Upper lobe of right lung (tissue), 1 donor: ENCODE data around the gene BNC2. TPM values are rescaled to one million over a fixed set of nuclear protein-coding genes. Genes with fewer than 3 reads are reported as not detected.

Experiments
- ATAC-seq: fragments of 200-7000 bp; cut with Tn5 transposase; one replicate; pipeline ENCODE4 v1.9.1; 2020; ENCODE audit warnings: mild to moderate bottlenecking, moderate library complexity
- DNase-seq: peaks from one replicate; pipeline ENCODE4 v3.0.0-alpha.2; 2020
- H3K27ac ChIP-seq: fragments of 200-600 bp; one replicate; pipeline ENCODE4 v1.8.0; 2022
- H3K27me3 ChIP-seq: fragments of 200-600 bp; one replicate; pipeline ENCODE4 v1.8.0; 2022; ENCODE audit warnings: mild to moderate bottlenecking
- H3K36me3 ChIP-seq: fragments of 200-600 bp; one replicate; pipeline ENCODE4 v1.8.0; 2022
- H3K4me1 ChIP-seq: fragments of 200-600 bp; one replicate; pipeline ENCODE4 v1.8.0; 2022
- H3K4me3 ChIP-seq: fragments of 200-600 bp; one replicate; pipeline ENCODE4 v1.8.0; 2022; ENCODE audit warnings: mild to moderate bottlenecking
- H3K9me3 ChIP-seq: fragments of 200-600 bp; one replicate; pipeline ENCODE4 v1.8.0; 2022
- intact Hi-C: fragments of 100-400 bp; cut with DNase I; formaldehyde crosslinking; loops from one replicate; pipeline ENCODE4 v1.11.0; 2022
- total RNA-seq: library from RNA; stranded (reverse); fragmentation: NEBNext Ultra II Directional; extraction: Animal tissue kit (Norgen Biotek cat#: 25700); gene quantifications from one replicate; pipeline ENCODE4 v1.2.1, GENCODE V29; 2021
- TF ChIP-seq, protein P1 (sequence below): fragments of 200-600 bp; IDR thresholded peaks from one replicate; pipeline ENCODE4 v1.8.0; 2022; ENCODE audit warnings: antibody characterized with exemption
- donor health status: DM: no; HTN: yes; CAD: no; lungs with severe emphysema.

Gene BNC2
- total RNA-seq, 1 donor from 2014 or later, result 18.1 TPM

DNA sequence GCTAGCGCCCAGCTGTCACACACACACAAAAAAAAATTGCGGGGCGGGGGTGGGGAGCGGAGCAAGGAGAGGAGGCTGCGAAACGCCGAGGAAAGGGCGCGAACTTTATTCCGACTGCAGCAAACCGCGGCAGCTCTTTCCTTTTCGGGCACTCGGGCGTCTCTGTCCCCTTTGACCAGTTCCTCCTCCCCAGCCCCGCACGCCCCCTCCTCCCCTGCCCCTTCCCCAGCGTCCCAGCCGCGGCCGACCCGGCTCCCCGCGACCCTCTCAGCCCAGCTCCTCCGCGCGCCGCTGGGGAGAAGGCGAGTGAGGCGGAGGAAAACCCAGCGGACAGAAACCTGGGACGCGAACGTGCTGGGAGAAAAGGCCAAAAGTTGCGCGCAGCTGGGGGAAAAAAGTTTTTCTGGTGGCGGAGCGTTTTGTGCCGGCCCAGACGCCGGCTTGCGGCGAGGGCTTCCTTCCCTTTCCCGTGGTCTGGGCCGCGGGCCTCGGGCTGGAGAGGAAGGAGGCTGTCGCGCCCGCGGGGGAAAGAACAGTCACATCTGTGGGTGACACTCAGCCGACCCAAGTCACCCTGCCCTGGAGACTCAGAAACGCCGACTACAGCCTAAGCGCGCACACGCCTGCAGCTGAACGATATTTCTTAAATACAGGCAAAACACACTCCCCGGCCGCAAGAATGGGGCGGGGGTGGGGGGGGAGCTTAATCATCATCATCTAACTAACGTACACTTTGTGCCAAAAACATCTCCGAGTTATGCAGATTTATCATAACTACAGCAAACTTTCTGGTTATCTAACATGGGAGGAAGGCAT is 1.1 kb upstream of the BNC2 start:
- peak overlapping the region; percentile 62 for H3K4me3 ChIP-seq
- H3K36me3 ChIP-seq, result no peaks in the 10 kb centered on the region
- DNase-seq (peak; percentile 81), ATAC-seq (peak; percentile 79)
- peak overlapping the region; percentile 81 for H3K27ac ChIP-seq
- no peaks in the 10 kb centered on the region for H3K9me3 ChIP-seq
- TF ChIP-seq, protein P1, sequence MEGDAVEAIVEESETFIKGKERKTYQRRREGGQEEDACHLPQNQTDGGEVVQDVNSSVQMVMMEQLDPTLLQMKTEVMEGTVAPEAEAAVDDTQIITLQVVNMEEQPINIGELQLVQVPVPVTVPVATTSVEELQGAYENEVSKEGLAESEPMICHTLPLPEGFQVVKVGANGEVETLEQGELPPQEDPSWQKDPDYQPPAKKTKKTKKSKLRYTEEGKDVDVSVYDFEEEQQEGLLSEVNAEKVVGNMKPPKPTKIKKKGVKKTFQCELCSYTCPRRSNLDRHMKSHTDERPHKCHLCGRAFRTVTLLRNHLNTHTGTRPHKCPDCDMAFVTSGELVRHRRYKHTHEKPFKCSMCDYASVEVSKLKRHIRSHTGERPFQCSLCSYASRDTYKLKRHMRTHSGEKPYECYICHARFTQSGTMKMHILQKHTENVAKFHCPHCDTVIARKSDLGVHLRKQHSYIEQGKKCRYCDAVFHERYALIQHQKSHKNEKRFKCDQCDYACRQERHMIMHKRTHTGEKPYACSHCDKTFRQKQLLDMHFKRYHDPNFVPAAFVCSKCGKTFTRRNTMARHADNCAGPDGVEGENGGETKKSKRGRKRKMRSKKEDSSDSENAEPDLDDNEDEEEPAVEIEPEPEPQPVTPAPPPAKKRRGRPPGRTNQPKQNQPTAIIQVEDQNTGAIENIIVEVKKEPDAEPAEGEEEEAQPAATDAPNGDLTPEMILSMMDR, result no peak
- intact Hi-C loops, result no loop called here
- peaks cover 5% of the 10 kb centered on the region for H3K27me3 ChIP-seq
- H3K4me1 ChIP-seq, result no peaks in the 10 kb centered on the region

DNA sequence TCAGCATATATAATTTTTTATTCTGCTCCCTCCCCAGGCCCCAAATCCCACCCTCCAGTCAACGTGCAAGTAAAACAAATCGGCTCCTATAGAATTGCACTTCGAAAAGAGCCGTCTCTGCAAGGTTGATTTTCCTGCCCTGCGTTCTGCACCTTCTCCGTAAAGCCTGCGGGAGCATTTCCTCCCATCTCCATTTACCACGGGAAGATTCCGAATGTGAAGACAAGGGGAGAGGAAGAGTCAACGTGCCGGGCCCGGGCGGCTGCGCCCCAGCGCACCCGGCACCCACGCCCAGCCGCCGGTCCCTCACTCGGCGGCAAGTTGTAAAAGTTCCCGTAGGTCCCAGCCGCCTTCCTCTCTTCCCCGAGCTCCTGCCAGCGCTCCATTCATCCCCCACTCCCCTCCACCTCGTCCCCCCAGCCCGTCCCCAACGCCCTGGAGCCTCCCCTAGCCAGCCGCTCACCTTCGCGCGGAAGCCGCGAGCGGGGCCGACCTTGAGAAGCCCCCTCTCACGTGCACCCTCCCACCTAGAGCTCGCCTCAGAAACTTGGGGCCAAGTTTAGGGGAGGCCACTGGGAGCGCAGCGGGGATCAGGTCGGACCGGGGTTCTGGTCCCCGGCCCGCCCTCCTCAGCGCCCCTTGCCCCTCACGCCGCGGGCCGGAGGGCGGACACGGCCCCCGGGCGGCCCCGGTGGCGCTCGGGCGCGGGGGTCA is 431 bp downstream of the BNC2 start:
- TF ChIP-seq, protein P1, result no peak
- Histone ChIP-seq H3K27me3 (peaks cover 5% of the 10 kb centered on the region), H3K4me1 (no peaks in the 10 kb centered on the region), H3K36me3 (no peaks in the 10 kb centered on the region), H3K9me3 (no peaks in the 10 kb centered on the region), H3K4me3 (peak overlapping the region; percentile 62), H3K27ac (peak overlapping the region; percentile 81)
- ATAC-seq, result peak; percentile 42
- intact Hi-C loops, result no loop called here
- DNase-seq, result peak; percentile 51

DNA sequence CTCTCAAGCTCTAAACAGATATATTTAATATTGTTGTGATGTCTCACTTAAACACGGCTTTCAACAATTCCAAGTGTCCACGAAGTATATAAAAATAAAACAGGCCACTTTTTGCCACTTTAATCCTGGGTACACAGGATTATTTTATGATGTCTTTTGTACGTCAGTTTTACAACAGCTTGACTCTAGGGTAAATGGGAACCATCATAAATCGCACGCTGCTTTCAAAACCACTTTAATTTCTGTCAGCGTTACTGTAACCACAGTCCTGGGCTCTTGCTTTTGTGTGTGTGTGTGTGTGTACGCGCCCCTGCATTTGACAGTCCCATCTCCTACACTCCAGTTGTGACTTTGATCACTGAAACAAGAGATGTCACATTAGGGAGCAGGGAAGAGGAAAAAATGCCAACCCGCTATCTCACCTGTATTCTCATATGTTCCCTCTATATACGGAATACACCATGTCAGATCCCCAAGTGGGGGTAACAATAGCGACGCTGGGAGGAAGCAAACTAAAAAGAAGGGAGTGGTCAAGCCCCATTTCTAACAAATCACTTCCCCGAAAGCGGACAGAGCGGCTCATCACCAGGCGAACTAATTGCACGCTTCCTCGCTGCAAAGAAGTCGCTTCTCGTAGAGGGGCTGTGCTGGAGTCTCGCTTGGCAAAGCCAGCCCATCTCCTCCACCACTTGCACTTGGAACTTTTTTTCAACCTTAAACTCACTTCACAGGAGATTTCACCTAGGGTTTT is 1.2 kb downstream of the BNC2 start:
- H3K27me3 ChIP-seq, result peaks cover 5% of the 10 kb centered on the region
- TF ChIP-seq, protein P1, result no peak
- H3K9me3 ChIP-seq, result no peaks in the 10 kb centered on the region
- peak overlapping the region; percentile 62 for H3K4me3 ChIP-seq
- H3K4me1 ChIP-seq, result no peaks in the 10 kb centered on the region
- intact Hi-C loops, result no loop called here
- DNase-seq (no peak), ATAC-seq (no peak)
- peak overlapping the region; percentile 33 for H3K27ac ChIP-seq
- H3K36me3 ChIP-seq, result no peaks in the 10 kb centered on the region

DNA sequence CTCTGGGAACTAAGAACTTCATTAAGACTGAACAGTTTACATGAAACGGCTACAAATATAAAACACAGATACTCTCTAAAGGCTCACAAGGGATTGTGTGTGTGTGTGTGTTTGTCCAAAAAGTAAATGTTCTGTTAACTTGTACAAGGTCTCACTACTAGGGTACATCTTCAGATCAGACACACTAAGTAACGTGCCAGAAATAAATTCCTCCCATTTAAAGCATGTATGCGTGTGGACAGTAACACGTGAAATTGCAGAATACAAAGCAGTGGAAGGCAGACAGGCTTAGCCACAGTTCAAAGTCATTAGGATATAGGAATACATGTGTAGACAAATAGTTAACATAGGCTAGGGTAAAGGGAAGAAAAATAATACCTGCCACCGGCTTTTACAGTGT is 1.8 kb downstream of the BNC2 start:
- TF ChIP-seq, protein P1, result no peak
- no peaks in the 10 kb centered on the region for H3K4me1 ChIP-seq
- ATAC-seq (no peak), DNase-seq (no peak)
- H3K27me3 ChIP-seq, result peaks cover 5% of the 10 kb centered on the region
- no peaks in the 10 kb centered on the region for H3K9me3 ChIP-seq
- peak overlapping the region; percentile 22 for H3K4me3 ChIP-seq
- intact Hi-C loops, result no loop called here
- H3K27ac ChIP-seq, result peak overlapping the region; percentile 33
- no peaks in the 10 kb centered on the region for H3K36me3 ChIP-seq

DNA sequence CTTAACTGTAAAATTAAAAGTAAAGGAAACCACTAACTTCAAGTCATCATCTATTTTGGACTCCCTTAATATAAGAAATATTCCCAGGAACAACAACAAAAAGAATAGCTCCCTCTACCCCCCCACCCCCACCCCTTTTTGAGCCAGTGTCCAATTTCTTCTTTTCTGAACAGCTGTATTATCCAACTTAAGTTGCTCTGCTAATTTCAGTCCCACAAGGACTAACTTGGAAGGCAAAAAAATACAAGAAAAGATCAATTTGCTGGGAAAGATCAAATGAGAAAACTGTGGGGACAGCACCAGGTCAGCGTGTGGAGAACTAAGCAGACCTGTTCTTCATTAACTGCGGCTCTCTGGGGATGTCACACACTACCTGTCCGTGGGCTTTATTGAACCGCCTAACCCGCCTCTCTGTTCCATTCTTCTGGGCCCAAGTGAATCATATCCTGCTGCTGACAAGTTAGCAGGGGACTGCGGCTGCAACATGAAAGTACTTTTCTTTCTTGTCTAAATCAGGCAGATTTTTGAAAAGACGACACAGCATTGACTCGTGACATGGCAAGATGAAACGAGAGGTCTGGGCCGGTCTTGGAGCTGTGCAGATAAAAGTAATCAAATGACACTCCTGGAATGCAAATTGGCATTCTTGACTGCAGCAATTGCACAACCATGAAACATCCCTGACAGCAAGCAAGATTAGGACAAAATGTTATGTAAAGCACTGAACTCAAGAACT is 2.7 kb downstream of the BNC2 start:
- intact Hi-C loops, result no loop called here
- H3K27me3 ChIP-seq, result peaks cover 5% of the 10 kb centered on the region
- DNase-seq, result no peak
- H3K4me3 ChIP-seq, result peak overlapping the region; percentile 32
- no peaks in the 10 kb centered on the region for H3K36me3 ChIP-seq
- H3K4me1 ChIP-seq, result no peaks in the 10 kb centered on the region
- ATAC-seq, result no peak
- H3K27ac ChIP-seq, result peak overlapping the region; percentile 74
- TF ChIP-seq, protein P1, result no peak
- H3K9me3 ChIP-seq, result no peaks in the 10 kb centered on the region
